Measurements from ENCODE around the gene C16orf90.

The C16orf90 gene

DNA sequence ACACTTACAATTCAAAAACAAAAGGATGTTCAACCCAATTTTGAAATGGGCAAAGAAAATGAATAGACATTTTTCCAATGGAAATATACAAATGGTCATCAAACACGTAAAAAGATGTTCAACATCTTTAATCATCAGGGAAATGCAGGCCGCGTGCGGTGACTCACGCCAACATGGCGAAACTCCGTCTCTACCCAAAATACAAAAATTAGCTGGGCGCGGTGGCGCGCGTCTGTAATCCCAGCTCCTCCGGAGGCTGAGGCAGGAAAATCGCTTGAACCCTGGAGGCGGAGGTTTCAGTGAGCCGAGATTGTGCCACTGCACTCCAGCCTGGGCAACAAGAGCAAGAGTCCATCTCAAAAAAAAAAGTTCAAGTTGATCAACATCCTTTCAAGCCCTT is 3.7 kb upstream of the C16orf90 start:
- TF ChIP-seq EZH2 (optimal IDR thresholded peaks at IDR 0.05; ENCODE audit: low read depth, low read length) (no peak), EZH2phosphoT487 (IDR thresholded peaks at IDR 0.05; ENCODE audit: low read length) (no peak)
- TF ChIP-seq, protein P1, sequence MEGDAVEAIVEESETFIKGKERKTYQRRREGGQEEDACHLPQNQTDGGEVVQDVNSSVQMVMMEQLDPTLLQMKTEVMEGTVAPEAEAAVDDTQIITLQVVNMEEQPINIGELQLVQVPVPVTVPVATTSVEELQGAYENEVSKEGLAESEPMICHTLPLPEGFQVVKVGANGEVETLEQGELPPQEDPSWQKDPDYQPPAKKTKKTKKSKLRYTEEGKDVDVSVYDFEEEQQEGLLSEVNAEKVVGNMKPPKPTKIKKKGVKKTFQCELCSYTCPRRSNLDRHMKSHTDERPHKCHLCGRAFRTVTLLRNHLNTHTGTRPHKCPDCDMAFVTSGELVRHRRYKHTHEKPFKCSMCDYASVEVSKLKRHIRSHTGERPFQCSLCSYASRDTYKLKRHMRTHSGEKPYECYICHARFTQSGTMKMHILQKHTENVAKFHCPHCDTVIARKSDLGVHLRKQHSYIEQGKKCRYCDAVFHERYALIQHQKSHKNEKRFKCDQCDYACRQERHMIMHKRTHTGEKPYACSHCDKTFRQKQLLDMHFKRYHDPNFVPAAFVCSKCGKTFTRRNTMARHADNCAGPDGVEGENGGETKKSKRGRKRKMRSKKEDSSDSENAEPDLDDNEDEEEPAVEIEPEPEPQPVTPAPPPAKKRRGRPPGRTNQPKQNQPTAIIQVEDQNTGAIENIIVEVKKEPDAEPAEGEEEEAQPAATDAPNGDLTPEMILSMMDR (IDR thresholded peaks at IDR 0.05; ENCODE audit: low read length) = no peak
- H3K9me2 ChIP-seq (replicated peaks; ENCODE audit: insufficient read depth, low read length) = no peaks in the 10 kb centered on the region
- no peak overlapping the region for H3K4me2 ChIP-seq (ENCODE audit: low read depth, low read length)
- H4K20me1 ChIP-seq (ENCODE audit: insufficient read depth, low read length) = no peaks in the 10 kb centered on the region
- H3K4me3 ChIP-seq (ENCODE audit: low read length) = no peak overlapping the region
- peaks cover 14% of the 10 kb centered on the region for H3F3A ChIP-seq (ENCODE audit: insufficient read depth, low read length)
- H3K36me3 ChIP-seq (replicated peaks; ENCODE audit: insufficient read depth, low read length) = no peaks in the 10 kb centered on the region
- no peak for DNase-seq
- no peak overlapping the region for H2AFZ ChIP-seq (ENCODE audit: low read length)
- peaks cover 8% of the 10 kb centered on the region for H3K4me1 ChIP-seq (ENCODE audit: low read length)
- no peaks in the 10 kb centered on the region for H3K27me3 ChIP-seq (replicated peaks; ENCODE audit: insufficient read depth, low read length)
- peaks cover 5% of the 10 kb centered on the region for H3K79me2 ChIP-seq (ENCODE audit: low read length)
- H3K9me3 ChIP-seq (replicated peaks; ENCODE audit: insufficient read depth, low read length) = no peaks in the 10 kb centered on the region
- no peak overlapping the region for H3K27ac ChIP-seq (ENCODE audit: low read length)
- no peak overlapping the region for H3K9ac ChIP-seq (ENCODE audit: low read length)

DNA sequence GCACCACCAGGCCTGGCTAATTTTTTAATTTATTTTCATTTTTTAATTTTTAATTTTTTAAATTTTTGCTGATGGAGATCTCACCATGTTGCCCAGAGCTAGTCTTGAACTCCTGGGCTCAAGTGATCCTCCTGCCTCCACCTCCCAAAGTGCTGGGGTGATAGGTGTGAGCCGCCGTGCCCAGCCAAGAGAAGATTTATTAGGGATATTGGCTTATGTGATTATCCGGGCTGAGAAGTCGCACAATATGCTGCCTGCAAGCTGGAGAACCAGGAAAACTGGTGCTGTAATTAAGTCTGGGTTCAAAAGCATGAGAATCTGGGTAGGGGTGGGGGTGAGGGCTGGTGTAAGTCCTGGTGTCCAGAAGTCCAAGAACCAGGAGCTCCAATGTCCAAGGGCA is 2.5 kb upstream of the C16orf90 start:
- Histone ChIP-seq H3K4me1 (ENCODE audit: low read length) (peaks cover 4% of the 10 kb centered on the region), H3K9me3 (replicated peaks; ENCODE audit: insufficient read depth, low read length) (no peaks in the 10 kb centered on the region), H3F3A (ENCODE audit: insufficient read depth, low read length) (peaks cover 4% of the 10 kb centered on the region), H3K36me3 (replicated peaks; ENCODE audit: insufficient read depth, low read length) (no peaks in the 10 kb centered on the region), H3K9ac (ENCODE audit: low read length) (no peak overlapping the region), H3K27ac (ENCODE audit: low read length) (no peak overlapping the region), H3K27me3 (replicated peaks; ENCODE audit: insufficient read depth, low read length) (no peaks in the 10 kb centered on the region), H3K4me3 (ENCODE audit: low read length) (no peak overlapping the region), H3K79me2 (ENCODE audit: low read length) (peaks cover 5% of the 10 kb centered on the region), H3K9me2 (replicated peaks; ENCODE audit: insufficient read depth, low read length) (no peaks in the 10 kb centered on the region), H2AFZ (ENCODE audit: low read length) (no peak overlapping the region), H4K20me1 (ENCODE audit: insufficient read depth, low read length) (no peaks in the 10 kb centered on the region), H3K4me2 (ENCODE audit: low read depth, low read length) (no peak overlapping the region)
- TF ChIP-seq EZH2 (optimal IDR thresholded peaks at IDR 0.05; ENCODE audit: low read depth, low read length) (no peak), EZH2phosphoT487 (IDR thresholded peaks at IDR 0.05; ENCODE audit: low read length) (no peak)
- TF ChIP-seq, protein P1 (IDR thresholded peaks at IDR 0.05; ENCODE audit: low read length) = no peak
- DNase-seq = no peak

DNA sequence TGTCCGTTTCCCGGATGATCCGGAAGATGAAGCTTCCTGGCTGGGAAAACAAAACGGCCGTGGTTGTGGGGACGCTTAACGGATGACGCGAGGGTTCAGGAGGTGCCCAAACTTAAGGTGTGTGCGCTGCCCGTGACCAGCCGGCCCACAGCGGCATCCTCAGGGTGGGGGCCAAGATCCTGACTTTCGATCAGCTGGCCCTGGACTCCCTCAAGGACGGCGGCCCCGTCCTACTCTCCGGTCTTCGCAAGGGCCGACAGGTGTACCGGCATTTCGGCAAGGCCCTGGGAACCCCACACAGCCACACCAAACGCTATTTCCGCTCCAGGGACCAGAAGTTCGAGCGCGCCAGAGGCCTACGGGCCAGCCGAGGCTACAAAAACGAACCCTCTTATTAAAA is 1.1 kb upstream of the C16orf90 start:
- no peaks in the 10 kb centered on the region for H3K9me3 ChIP-seq (replicated peaks; ENCODE audit: insufficient read depth, low read length)
- H3K79me2 ChIP-seq (ENCODE audit: low read length) = no peaks in the 10 kb centered on the region
- no peak overlapping the region for H2AFZ ChIP-seq (ENCODE audit: low read length)
- no peaks in the 10 kb centered on the region for H3K4me1 ChIP-seq (ENCODE audit: low read length)
- no peak overlapping the region for H3K9ac ChIP-seq (ENCODE audit: low read length)
- DNase-seq = no peak
- TF ChIP-seq, protein P1 (IDR thresholded peaks at IDR 0.05; ENCODE audit: low read length) = no peak
- TF ChIP-seq EZH2 (optimal IDR thresholded peaks at IDR 0.05; ENCODE audit: low read depth, low read length) (no peak), EZH2phosphoT487 (IDR thresholded peaks at IDR 0.05; ENCODE audit: low read length) (no peak)
- no peaks in the 10 kb centered on the region for H3K27me3 ChIP-seq (replicated peaks; ENCODE audit: insufficient read depth, low read length)
- no peaks in the 10 kb centered on the region for H3K9me2 ChIP-seq (replicated peaks; ENCODE audit: insufficient read depth, low read length)
- H3K27ac ChIP-seq (ENCODE audit: low read length) = no peak overlapping the region
- no peaks in the 10 kb centered on the region for H4K20me1 ChIP-seq (ENCODE audit: insufficient read depth, low read length)
- no peaks in the 10 kb centered on the region for H3F3A ChIP-seq (ENCODE audit: insufficient read depth, low read length)
- H3K4me3 ChIP-seq (ENCODE audit: low read length) = no peak overlapping the region
- H3K36me3 ChIP-seq (replicated peaks; ENCODE audit: insufficient read depth, low read length) = no peaks in the 10 kb centered on the region
- no peak overlapping the region for H3K4me2 ChIP-seq (ENCODE audit: low read depth, low read length)

Measured in MM.1S (cell line).